Sigmoid colon (tissue), 4 donors: ENCODE results near the gene WNT7A.

ENCODE experiments used
- CTCF ChIP-seq, 4 experiments: fragments of 450-650 bp in 3 of 4; fragments of 200-600 bp in 1 of 4; IDR thresholded peaks; one replicate each; pipeline ENCODE4 v1.5.1; 2016 to 2019; ENCODE audit warnings: antibody characterized with exemption in 4 of 4, mild to moderate bottlenecking in 3 of 4, moderate library complexity in 2 of 4
- POLR2A ChIP-seq, 2 donors: fragments of 450-650 bp; IDR thresholded peaks; one replicate each; pipeline ENCODE4 v1.6.1; 2016; ENCODE audit warnings: antibody characterized with exemption in 2 of 2, mild to moderate bottlenecking in 2 of 2, moderate library complexity in 2 of 2
- POLR2AphosphoS5 ChIP-seq, 4 donors: sonication (generic); formaldehyde crosslinking; IDR thresholded peaks; one replicate each; pipeline ENCODE4 v1.6.1; 2017; ENCODE audit warnings: antibody characterized with exemption in 4 of 4

- no peak for TF ChIP-seq CTCF (IDR thresholded peaks at IDR 0.05)
- TF ChIP-seq POLR2A (IDR thresholded peaks at IDR 0.05), result no peak
- no peak for TF ChIP-seq POLR2AphosphoS5 (IDR thresholded peaks at IDR 0.05)
Observed at GRCh38 chr3:13854492-13854891, 25.4 kb downstream of the WNT7A start.
